ENCODE measurements around the gene SF3B2.

Gene SF3B2

GRCh38 chr11:66012371-66012945 lies 39.7 kb upstream of the SF3B2 start:
- no peak for DNase-seq (ENCODE audit: low spot score)
- no peak for TF ChIP-seq CTCF (IDR thresholded peaks at IDR 0.05; ENCODE audit: extremely low read depth, insufficient read depth, missing control alignments)
- in situ Hi-C loops (cut with MboI; ENCODE audit: low pct_unique_long_range_greater_than_20kb, low sequenced_read_pairs, unreplicated experiment), result no loop called here

GRCh38 chr11:66012946-66013761 lies 39.0 kb upstream of the SF3B2 start:
- DNase-seq (ENCODE audit: low spot score), result no peak
- in situ Hi-C loops (cut with MboI; ENCODE audit: low pct_unique_long_range_greater_than_20kb, low sequenced_read_pairs, unreplicated experiment), result no loop called here
- TF ChIP-seq CTCF (IDR thresholded peaks at IDR 0.05; ENCODE audit: extremely low read depth, insufficient read depth, missing control alignments), result no peak

GRCh38 chr11:66013762-66014100 lies 38.4 kb upstream of the SF3B2 start:
- no peak for TF ChIP-seq CTCF (IDR thresholded peaks at IDR 0.05; ENCODE audit: extremely low read depth, insufficient read depth, missing control alignments)
- DNase-seq (ENCODE audit: low spot score), result no peak
- in situ Hi-C loops (cut with MboI; ENCODE audit: low pct_unique_long_range_greater_than_20kb, low sequenced_read_pairs, unreplicated experiment), result no loop called here

GRCh38 chr11:66014804-66015453 lies 37.2 kb upstream of the SF3B2 start:
- in situ Hi-C loops (cut with MboI; ENCODE audit: low pct_unique_long_range_greater_than_20kb, low sequenced_read_pairs, unreplicated experiment), result no loop called here
- no peak for TF ChIP-seq CTCF (IDR thresholded peaks at IDR 0.05; ENCODE audit: extremely low read depth, insufficient read depth, missing control alignments)
- no peak for DNase-seq (ENCODE audit: low spot score)

GRCh38 chr11:66015454-66015881 lies 36.7 kb upstream of the SF3B2 start:
- no peak for DNase-seq (ENCODE audit: low spot score)
- in situ Hi-C loops (cut with MboI; ENCODE audit: low pct_unique_long_range_greater_than_20kb, low sequenced_read_pairs, unreplicated experiment), result no loop called here
- TF ChIP-seq CTCF (IDR thresholded peaks at IDR 0.05; ENCODE audit: extremely low read depth, insufficient read depth, missing control alignments), result no peak

- in situ Hi-C loops (cut with MboI; ENCODE audit: low pct_unique_long_range_greater_than_20kb, low sequenced_read_pairs, unreplicated experiment), result no loop called here
- no peak for DNase-seq (ENCODE audit: low spot score)
- no peak for TF ChIP-seq CTCF (IDR thresholded peaks at IDR 0.05; ENCODE audit: extremely low read depth, insufficient read depth, missing control alignments)
These were observed 36.0 kb upstream of the SF3B2 start for GRCh38 chr11:66015936-66016792.

Data from GM13977 (cell line).